DND-41 (cell line): Measurements from ENCODE around the gene PCDHGA9.
"Not testable (repeated sequence)": the region's sequence is repeated elsewhere in the genome, so short reads cannot be mapped to it uniquely, and the experiment has no call there.

Experiments
- ATAC-seq: fragments of 200-7000 bp; cut with Tn5 transposase; 3 replicates; pipeline ENCODE4 v1.9.1; 2021; ENCODE audit warnings: low read depth; ENCODE audit not compliant: insufficient read depth
- DNase-seq: peaks from one replicate; pipeline ENCODE4 v3.0.0-alpha.2; 2020
- H2AFZ ChIP-seq: 2 replicates; pipeline ENCODE4 v1.6.0; 2012; ENCODE audit warnings: low read depth, low read length
- H3K27ac ChIP-seq: 2 replicates; pipeline ENCODE4 v1.5.1; 2012; ENCODE audit warnings: low read length, inconsistent platforms
- H3K27me3 ChIP-seq: fragments of 200-600 bp; sonication (generic); 2 replicates; pipeline ENCODE4 v1.6.0; 2012; ENCODE audit warnings: low read length, mild to moderate bottlenecking, inconsistent platforms; ENCODE audit not compliant: insufficient read depth, poor library complexity
- H3K36me3 ChIP-seq: 2 replicates; pipeline ENCODE4 v1.5.1; 2012; ENCODE audit warnings: low read length, inconsistent platforms; ENCODE audit not compliant: insufficient read depth
- H3K4me1 ChIP-seq: 2 replicates; pipeline ENCODE4 v1.5.1; 2012; ENCODE audit warnings: mild to moderate bottlenecking, low read length; ENCODE audit not compliant: insufficient read depth
- H3K4me2 ChIP-seq: 2 replicates; pipeline ENCODE4 v1.6.0; 2012; ENCODE audit warnings: mild to moderate bottlenecking, moderate library complexity, low read length, inconsistent platforms; ENCODE audit not compliant: insufficient read depth
- H3K4me3 ChIP-seq, 2 experiments: fragments of 200-600 bp in 1 of 2; shearing (Covaris generic) in 1 of 2; 2 replicates each; pipeline ENCODE4 v1.5.1; 2012 to 2016; ENCODE audit warnings: inconsistent platforms in 2 of 2, low read length in 2 of 2, mild to moderate bottlenecking in 2 of 2, low read depth in 1 of 2, moderate library complexity in 1 of 2
- H3K79me2 ChIP-seq: 2 replicates; pipeline ENCODE4 v1.6.0; 2012; ENCODE audit warnings: low read length, inconsistent platforms; ENCODE audit not compliant: insufficient read depth
- H3K9ac ChIP-seq: 2 replicates; pipeline ENCODE4 v1.6.0; 2012; ENCODE audit warnings: low read depth, mild to moderate bottlenecking, inconsistent platforms, low read length, moderate library complexity
- H3K9me3 ChIP-seq: 2 replicates; pipeline ENCODE4 v1.5.1; 2012; ENCODE audit warnings: low read length, moderate library complexity, mild to moderate bottlenecking, inconsistent platforms; ENCODE audit not compliant: insufficient read depth, severe bottlenecking
- H4K20me1 ChIP-seq: 2 replicates; pipeline ENCODE4 v1.6.0; 2012; ENCODE audit warnings: low read length; ENCODE audit not compliant: insufficient read depth
- EZH2 ChIP-seq: IDR thresholded peaks from 3 replicates; pipeline ENCODE4 v1.6.1; 2012; ENCODE audit warnings: borderline replicate concordance, low read depth, mild to moderate bottlenecking, moderate library complexity, low read length, inconsistent platforms; ENCODE audit not compliant: severe bottlenecking
- TF ChIP-seq, protein P1 (sequence below): IDR thresholded peaks from 2 replicates; pipeline ENCODE4 v1.5.1; 2012; ENCODE audit warnings: borderline replicate concordance, low read length, moderate library complexity, mild to moderate bottlenecking; ENCODE audit not compliant: poor library complexity, severe bottlenecking; ENCODE audit errors: extremely low read depth

The PCDHGA9 gene

DNA sequence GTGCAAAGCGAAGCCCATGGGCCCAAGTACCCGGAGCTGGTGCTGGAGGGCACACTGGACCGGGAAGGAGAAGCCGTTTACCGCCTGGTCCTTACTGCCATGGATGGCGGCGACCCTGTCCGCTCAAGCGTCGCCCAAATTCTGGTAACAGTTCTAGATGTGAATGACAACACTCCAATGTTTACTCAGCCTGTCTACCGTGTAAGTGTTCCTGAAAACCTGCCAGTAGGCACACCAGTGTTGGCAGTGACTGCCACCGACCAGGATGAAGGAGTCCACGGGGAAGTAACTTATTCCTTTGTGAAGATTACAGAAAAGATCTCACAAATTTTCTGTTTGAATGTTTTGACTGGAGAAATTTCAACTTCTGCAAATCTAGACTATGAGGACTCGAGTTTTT, 28.0 kb upstream of the PCDHGA9 start:
- Histone ChIP-seq H3K4me3 (no peak overlapping the region), H3K27me3 (peaks cover 4% of the 10 kb centered on the region), H2AFZ (no peak overlapping the region), H3K4me1 (no peaks in the 10 kb centered on the region), H3K79me2 (no peaks in the 10 kb centered on the region), H3K36me3 (no peaks in the 10 kb centered on the region), H3K9ac (no peak overlapping the region), H3K4me2 (no peak overlapping the region), H4K20me1 (no peaks in the 10 kb centered on the region), H3K9me3 (no peaks in the 10 kb centered on the region), H3K27ac (no peak overlapping the region)
- ATAC-seq: no peak
- TF ChIP-seq, protein P1, sequence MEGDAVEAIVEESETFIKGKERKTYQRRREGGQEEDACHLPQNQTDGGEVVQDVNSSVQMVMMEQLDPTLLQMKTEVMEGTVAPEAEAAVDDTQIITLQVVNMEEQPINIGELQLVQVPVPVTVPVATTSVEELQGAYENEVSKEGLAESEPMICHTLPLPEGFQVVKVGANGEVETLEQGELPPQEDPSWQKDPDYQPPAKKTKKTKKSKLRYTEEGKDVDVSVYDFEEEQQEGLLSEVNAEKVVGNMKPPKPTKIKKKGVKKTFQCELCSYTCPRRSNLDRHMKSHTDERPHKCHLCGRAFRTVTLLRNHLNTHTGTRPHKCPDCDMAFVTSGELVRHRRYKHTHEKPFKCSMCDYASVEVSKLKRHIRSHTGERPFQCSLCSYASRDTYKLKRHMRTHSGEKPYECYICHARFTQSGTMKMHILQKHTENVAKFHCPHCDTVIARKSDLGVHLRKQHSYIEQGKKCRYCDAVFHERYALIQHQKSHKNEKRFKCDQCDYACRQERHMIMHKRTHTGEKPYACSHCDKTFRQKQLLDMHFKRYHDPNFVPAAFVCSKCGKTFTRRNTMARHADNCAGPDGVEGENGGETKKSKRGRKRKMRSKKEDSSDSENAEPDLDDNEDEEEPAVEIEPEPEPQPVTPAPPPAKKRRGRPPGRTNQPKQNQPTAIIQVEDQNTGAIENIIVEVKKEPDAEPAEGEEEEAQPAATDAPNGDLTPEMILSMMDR: no peak
- no peak for TF ChIP-seq EZH2
- no peak for DNase-seq

DNA sequence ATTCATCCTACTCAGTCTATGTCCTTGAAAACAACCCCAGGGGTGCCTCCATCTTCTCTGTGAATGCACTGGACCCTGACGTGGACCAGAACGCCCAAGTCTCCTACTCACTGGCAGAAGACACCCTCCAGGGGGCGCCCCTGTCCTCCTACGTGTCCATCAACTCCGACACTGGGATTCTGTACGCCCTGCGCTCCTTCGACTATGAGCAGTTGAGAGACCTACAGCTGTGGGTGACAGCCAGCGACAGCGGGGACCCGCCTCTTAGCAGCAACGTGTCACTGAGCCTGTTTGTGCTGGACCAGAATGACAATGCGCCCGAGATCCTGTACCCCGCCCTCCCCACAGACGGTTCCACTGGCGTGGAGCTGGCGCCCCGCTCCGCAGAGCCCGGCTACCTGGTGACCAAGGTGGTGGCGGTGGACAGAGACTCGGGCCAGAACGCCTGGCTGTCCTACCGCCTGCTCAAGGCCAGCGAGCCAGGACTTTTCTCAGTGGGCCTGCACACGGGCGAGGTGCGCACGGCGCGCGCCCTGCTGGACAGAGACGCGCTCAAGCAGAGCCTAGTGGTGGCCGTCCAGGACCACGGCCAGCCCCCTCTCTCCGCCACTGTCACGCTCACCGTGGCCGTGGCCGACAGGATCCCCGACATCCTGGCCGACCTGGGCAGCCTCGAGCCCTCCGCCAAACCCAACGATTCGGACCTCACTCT, 27.0 kb upstream of the PCDHGA9 start:
- ATAC-seq, H3K4me3 ChIP-seq, H2AFZ ChIP-seq, H3K9ac ChIP-seq, H3K36me3 ChIP-seq, H3K79me2 ChIP-seq, DNase-seq, H4K20me1 ChIP-seq, H3K4me1 ChIP-seq, H3K27ac ChIP-seq, H3K9me3 ChIP-seq, H3K27me3 ChIP-seq, H3K4me2 ChIP-seq: not testable (repeated sequence)
- TF ChIP-seq, protein P1: peak; percentile 19

DNA sequence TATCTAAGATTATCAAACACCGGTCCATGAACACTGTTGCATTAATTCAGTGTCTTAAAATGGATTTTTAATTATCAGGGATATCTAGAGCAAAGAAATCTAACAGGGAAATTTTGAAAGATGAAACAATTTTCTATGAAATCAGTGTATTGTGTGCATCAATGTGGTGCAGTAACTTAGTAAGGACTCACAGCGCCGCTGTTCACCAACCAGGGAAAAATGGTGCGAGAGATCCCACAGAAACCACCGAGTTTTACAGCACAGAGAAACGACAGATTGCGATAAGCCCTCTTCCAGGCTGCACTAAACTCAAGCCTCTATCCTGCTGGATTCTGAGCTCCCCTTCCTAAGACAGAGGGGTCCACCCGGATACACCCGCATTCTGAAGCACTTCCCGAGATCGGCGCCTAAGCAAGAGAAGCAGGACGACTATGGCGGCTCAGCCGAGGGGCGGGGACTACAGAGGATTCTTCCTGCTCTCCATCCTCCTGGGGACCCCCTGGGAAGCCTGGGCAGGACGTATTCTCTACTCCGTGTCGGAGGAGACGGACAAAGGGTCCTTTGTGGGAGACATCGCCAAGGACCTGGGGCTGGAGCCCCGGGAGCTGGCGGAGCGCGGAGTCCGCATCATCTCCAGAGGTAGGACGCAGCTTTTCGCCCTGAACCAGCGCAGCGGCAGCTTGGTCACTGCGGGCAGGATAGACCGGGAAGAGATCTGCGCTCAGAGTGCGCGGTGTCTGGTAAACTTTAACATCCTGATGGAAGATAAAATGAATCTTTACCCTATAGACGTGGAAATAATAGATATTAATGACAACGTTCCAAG, 19.9 kb upstream of the PCDHGA9 start, which contains the start of gene PCDHGA7:
Gene PCDHGA7, plus strand, starts transcription at position 274 of the 826 bp plus-strand sequence. Its CDS starts 158 bp downstream, at position 432.
- DNase-seq: no peak

More for the DNA sequence above, 19.9 kb upstream of the PCDHGA9 start, which contains the start of gene PCDHGA7:
- Histone ChIP-seq H3K27ac (no peak within 1 kb of the TSS), H3K4me3 (no peak within 1 kb of the TSS), H3K79me2 (no peaks in the 10 kb centered on the region), H3K9ac (no peak within 1 kb of the TSS), H3K9me3 (no peaks in the 10 kb centered on the region), H2AFZ (no peak within 1 kb of the TSS), H4K20me1 (no peaks in the 10 kb centered on the region), H3K4me1 (no peaks in the 10 kb centered on the region), H3K27me3 (no peaks in the 10 kb centered on the region), H3K4me2 (no peak within 1 kb of the TSS), H3K36me3 (no peaks in the 10 kb centered on the region)
- no peak for ATAC-seq
- TF ChIP-seq EZH2: no peak
- TF ChIP-seq, protein P1: no peak
